NCI-H345 (cell line): ENCODE results near the gene ID3.
"Not testable (repeated sequence)": the region's sequence is repeated elsewhere in the genome, so short reads cannot be mapped to it uniquely, and the experiment has no call there.

Source experiments
- DNase-seq: peaks from one replicate; lab custom pipeline; 2025; lab: John Stamatoyannopoulos, UW

Gene ID3

DNA sequence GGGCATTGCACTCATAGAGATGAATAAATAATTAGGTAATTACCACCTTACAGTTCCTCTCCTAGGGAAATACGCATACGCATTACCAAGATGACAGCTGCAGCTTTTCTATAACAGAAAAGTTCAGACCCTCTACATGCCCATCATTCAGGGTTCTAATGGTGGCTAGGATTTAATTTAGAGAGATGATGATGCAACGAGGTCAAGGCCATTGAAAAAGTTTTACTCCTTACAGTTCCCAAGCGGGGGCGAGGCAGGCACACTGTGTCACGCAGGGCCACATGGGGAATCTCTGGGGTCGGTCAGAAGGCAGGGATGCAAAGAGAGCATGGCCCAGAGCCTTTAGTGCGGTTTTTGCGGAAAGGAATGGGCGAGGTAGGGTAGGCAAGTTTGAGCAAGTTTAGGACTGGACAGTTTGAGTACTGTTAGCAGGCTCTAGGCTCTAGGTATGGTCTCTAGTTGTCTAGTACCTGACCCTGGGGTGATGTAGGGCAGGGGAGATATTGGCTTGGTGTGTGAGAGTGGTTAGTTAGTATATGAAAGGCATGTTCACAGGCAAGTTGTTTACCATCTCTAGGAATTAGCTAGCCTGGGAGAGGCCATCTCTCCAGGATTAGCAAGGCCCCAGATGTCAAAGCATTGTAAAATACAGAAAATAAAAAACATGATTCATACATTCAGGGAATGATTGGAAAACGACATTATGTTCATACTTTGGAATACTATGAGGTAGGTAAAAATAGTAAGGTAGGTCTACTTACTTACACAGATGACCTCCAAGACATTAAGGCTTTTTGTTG is 29.6 kb upstream of the ID3 start:
- no peak for DNase-seq

DNA sequence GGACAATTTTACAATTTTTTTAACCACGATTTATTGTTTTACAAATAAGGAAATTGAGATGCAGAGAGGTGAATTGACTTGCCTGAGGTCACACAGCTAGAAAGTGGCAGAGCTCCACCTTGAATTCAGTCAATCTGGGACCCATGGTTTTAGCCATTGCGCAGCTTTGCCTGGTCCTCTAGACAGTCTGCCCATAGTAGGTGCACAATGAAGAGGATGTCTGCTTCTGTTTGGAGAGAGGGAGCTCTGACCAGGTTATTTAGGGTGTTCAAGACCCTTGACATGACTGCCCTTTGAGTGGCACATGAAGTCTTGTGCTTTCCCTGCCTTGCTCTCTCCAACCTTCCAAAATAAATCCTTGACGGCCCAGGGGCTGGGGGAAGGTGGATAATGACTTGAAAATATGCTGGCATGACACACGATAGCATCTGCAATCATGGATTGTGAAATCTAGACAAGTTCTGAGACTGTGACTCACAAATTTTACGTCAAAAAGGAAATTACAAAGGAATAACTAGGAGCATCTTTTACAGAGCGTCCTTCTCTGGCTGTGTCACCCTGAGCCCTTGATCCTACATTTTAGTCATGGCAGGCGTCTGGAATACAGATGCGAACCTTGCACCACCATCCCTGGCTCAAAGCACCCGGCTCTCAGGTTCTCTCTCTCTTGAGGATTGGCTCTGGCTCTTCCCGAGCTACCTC is 26.2 kb upstream of the ID3 start:
- DNase-seq = no peak

DNA sequence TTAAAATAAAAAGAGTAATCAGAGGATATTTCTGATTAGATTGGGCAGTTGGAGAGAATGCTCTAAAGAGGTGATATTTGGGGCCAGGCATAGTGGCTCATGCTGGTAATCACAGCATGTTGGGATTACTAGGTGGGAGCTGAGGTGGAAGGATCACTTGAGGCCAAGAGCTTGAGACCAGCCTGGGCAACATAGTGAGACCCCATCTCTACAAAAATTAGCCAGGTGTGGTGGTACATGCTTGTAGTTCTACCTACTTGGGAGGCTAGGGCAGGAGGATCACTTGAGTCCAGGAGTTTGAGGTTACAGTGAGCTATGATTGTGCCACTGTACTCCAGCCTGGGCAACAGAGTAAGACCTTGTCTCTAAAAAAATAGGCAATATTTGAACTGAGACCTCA is 24.4 kb upstream of the ID3 start:
- DNase-seq = not testable (repeated sequence)

DNA sequence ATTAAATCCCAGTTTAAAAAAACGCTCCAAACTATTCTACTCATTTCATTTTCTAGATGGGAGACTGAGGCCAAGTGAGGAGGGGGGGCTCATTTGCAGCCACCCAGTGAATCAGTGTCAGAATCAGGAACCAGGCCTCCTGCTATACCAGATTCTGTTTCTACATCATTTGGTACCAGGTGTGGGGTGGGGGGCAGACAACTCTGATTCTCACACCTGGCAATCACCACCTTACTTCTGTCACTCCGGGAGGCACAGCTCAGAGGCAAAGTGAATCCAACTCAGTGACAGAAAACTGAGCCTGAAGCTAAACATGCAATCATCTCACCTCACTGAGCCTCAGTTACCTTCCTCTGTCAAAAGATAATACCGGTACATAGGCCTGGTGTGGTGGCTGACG is 23.5 kb upstream of the ID3 start:
- no peak for DNase-seq

DNA sequence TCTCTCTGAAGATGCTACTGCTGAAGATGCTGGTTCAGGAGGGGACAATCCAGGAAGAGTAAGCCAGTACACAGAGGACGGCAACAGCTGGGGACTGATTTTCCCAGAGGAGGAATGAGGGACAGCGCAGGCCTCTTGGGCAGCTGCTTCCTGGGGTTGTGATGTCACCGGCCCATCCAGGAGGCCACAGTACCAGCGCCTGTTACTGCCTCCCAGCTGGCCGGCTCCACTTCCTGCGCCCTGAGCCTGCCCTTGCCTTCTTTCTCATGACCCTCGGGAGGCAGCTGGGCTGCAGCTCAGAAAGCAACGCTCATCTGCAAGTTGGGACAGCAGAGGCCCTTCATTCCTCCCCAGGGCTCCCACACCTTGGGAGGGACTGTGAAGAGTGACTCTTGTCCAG is 21.9 kb upstream of the ID3 start:
- no peak for DNase-seq

DNA sequence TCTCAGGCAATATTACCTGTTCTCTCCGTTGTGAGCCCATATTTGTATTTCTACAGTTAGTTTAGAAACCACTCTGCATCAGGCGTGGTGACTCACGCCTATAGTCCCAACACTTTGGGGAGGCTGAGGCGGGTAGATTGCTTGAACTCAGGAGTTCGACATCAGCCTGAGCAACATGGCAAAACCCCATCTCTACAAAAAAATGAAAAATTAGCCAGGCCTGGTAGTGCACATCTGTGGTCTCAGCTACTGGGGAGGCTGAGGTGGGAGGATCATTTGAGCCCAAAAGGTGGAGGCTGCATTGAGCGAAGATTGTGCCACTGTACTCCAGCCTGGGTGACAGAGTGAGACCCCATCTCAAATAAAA is 19.7 kb upstream of the ID3 start:
- no peak for DNase-seq

DNA sequence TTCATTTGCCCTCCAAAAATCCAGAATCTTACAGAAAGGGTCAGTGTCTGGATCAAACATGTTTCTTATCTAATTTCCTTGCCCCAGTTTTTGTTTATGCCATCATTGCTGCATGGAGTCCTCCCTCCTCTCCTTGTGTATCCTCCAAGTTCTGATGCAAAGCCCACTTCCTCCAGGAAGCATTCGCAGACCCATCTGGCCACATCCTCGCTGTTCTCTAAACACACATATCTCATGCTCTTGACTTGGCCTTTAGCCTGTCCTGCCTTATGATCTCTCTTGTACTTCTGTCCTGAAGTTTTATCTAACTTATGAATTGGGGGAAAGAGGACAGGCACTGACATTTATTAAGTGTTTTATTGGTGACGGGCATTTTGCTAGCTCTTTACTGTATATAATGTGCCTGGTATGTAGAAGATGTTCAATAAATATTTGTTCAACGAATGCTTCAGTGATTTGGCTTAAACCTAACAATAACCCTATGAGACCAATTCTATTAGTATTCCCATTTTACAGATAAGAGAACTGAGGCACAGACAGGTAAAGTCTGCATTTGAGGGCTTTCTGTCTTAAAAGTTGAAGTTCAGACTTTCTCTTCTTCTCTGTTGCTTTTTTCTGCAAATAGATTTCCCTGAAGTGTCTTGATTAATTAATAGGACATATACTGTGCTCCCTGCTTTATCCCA is 19.2 kb upstream of the ID3 start:
- DNase-seq = no peak

DNA sequence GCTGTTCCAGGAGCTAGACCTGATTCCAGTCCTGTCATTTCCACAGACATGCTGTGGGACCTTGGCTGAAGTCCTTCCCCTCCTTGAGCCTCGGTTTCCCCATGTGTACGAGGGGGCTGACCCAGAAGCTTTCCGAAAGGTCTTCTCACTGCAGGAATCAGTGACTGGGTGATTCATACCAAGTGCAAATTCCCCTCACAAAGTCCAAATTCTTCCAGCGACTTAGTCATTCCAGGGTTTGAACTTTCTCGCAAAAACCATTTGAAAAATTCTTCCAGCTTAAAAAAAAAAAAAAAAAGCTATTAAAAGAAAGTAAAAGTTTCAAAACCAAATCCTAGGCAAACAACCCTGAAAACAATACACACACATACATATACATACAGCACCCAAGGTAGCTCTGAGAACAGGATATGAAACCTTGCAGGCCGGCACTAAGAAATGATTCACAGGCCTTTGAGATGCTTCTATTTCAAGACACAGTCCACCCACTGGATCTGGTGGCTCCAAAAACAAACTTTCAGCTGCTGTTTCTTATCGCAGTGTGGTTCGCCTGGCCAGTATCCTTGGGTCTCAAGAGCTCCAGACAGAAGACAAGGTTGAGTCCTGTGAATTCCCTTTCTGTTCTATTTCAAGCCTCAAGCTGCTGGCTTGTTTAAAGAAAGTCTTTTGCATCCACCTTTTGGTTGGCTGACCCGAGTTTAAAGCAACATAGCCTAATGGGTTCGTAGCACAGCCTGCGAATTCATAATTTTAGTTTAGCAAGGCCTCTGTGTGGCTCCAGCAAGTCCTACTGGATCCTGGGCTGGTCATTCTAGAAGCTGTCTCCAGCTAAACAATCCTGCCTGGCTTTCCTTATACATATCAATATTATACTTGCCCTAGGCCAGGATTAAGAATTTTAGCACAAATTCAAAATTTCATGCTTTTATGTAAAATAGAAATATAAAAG is 18.0 kb upstream of the ID3 start:
- no peak for DNase-seq

DNA sequence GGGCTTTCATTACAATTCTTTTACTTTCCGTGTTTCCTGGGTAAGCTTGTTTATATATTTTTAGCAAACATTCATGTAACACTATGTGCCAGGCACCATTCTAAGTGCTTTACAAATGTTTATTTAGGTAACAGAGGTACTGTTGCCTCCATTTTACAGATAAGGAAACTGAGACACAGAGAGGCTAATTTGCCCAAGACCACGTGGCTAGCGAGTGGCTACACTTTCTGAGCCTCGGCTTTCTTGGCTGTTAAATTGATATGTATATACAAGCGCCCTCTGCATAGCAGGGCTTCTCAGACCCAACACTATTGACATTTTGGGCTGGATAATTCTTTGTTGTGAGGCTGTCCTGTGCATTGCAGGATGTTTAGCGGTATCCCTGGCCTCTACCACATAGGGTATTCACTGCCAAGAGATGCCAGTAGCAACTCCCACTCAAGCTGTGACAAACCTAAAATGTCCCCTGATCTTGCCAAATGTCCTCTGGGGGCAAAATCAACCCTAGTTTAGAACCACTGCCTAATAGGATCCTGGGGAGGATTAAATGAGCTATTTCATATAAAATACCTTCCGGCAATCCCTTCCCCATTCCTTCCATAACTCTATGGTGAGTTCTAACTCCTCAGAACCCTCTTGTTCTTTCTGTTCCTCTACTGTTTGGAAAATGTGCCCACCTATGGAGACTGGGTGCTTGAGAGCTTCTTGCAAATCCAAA is 17.2 kb upstream of the ID3 start:
- DNase-seq = no peak

DNA sequence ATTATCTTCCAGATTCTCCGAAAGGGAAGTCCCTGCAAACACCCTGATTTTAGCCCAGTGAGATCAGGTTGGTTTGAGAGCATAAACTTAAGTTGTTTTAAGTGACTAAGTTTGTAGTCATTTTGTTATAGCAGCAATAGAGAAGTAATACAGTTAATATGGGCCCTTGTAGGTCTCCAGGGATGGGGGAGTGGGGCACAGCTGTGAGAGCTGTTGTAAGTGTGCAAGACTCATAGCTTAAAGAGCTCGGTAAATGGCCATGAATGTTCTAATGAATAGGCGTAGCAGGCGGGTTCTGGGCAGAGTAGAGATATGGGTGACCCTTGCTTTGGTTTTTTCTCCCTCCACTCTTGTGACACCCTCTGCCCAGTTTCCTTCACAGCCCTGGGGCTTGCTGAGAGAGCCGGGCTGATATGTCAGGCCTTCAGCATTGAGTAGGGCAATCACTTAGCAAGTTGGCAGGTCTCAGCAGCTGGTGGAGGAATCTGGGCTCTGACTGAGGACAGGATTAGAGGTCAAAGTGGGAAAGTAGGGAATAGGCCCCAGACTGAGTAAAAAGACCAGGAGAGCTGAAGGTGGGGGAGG is 16.0 kb upstream of the ID3 start:
- DNase-seq = no peak

DNA sequence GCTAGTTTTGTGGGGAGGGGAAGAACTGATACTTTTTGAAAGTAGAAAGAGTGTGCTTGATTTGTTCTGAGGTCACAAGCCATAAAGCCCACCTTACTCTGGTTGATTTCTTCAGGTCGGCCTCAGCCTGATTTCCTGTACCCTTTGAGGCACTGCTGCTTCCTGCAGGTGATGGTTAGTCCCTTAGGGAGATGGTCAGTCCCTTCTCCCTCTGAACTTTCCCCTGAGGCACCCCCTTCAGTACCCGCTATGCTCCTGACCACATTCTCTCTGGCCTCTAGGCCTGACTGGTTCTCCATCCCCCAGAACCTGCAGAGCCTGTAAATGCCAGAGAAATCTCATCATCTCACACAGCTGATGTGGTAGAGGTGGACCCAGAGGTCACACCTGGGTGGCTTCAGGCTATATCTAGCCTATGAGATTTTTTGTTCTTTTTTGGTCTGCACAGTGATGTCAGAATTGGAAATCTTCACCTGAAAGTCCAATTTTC is 15.0 kb upstream of the ID3 start:
- no peak for DNase-seq

DNA sequence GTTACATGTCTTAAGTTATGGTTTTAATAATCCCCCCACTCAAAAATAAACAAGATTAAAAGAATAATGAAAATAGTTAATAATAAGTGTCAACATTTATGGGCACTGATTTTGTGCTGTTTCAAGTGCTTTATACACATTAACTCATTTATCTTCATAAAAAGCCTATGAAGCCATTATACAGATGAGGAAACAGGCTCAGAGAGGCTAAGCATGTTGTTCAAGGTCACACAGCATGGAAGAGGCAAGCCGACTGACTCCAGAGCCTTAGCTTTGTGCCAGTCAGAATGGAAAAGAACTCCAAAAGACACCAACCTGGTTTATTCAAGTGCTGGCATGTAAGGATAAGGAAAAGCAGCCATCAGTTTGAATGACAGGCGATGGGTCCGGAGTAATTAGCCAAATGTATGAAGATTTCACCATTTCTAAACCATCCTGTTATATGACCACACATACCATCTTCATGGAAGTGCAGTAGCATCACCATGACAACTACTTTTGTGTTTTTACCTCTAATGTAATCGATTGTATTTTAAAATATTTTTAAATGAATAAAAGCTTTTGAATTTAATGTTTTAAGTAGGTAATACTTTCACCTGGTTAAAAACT is 14.4 kb upstream of the ID3 start:
- no peak for DNase-seq

DNA sequence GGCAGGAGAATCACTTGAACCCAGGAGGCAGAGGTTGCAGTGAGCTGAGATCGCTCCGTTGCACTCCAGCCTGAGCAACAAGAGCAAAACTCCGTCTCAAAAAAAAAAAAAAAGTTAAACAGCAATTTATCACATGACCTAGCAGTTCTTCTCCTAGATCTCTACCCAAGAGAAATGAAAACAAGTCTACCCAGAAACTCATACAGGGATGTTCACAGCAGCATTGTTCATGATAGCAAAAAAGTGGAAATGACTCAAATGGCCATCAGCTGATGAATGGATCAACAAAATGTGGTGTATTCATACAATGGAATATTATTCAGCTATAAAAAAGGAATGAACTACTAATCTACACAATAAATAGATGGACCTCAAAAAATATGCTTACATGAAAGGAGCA is 12.2 kb upstream of the ID3 start:
- DNase-seq = no peak

DNA sequence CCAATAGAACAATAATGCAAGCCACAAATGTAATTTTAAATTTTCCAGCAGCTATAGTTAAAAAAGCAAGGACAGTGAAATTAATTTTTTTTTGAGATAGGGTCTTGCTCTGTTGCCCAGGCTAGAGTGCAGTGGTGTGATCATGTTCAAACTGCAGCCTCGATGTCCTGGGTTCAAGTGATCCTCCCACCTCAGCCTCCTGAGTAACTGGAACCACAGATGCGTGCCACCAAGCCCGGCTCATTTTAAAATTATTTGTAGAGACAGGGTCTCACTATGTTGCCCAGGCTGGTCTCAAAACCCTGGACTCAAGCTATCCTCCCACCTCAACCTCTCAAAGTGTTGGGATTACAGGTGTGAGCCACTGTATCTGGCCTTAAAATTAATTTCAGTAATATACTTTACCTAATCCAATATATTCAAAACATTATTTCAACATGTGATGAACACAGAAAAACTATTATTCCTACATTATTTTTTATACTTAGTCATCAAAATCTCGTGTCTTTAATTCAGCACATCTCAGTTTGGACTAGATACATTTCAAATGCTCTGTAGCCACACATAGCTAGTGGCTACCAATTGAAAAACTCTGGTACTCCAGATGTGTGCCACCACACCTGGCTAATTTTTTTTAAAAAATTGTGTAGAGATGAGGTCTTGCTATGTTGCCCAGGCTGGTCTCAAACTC is 10.8 kb upstream of the ID3 start:
- DNase-seq = no peak

DNA sequence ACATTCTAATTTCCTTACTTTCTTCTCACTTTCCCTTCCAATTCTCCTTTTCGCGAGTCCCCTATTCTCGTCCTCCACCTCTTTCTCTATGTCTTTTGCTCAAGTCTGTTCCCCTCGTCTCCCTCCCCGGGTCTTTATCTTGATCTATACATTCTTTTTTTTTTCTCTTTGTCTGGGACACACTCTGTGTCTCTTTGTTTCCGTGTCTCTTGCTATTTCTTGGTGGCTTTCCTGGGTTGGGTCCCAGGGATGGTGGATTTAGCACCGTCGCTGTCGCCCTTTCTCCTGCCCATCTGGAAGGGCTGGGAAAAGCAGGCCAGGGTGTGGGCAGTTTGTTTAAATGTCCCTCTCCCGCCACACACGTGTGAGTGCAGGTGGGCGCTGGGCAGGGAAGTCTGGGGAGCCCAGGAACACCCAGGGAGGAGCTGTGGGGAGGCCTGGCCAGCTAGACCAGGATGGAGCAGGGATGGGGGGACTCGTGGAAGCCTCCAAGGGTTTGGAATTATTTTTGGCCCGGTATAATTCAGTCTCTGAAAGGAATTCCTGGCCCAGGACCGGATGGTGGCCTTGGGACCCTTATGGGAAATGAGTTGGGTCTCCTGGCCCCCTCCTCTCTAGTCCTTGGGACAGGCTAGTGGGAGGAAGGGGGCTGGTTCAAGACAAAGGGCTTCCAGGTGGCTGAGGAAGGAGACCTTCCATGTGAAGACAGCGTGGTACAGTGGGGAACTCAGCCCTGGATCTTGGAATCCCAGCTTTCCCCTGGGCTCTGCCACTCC is 9.5 kb upstream of the ID3 start:
- DNase-seq = no peak

DNA sequence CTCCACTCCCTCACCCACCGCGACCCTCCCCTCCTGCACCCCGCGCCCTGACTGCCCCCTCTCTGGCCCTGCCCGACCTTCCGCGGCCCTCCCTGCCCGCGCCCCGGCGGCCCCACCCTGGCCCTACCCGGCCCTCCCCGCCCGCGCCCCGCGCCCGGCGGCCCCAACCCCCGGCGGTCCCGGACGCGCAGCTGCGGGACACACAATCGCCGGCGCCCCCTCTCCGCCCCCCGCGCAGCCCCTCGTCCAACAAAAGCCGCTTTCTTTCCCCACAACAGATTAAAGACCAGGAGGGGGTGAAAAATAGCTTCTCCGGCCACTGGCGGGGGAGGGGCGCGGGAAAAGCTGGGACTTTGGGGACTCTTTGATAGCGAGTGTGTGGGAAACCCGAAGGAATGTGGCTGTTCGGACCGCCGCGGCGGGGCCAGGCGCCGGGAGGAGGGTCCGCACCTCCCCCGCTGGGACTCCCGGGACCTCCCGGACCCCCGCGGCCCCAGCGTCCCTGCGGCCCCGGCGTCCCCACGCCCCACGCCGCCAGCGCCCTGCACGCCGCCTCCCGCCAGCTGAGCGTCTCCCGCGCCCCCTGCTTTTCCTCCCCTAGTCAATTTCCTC is 8.8 kb upstream of the ID3 start:
- no peak for DNase-seq

DNA sequence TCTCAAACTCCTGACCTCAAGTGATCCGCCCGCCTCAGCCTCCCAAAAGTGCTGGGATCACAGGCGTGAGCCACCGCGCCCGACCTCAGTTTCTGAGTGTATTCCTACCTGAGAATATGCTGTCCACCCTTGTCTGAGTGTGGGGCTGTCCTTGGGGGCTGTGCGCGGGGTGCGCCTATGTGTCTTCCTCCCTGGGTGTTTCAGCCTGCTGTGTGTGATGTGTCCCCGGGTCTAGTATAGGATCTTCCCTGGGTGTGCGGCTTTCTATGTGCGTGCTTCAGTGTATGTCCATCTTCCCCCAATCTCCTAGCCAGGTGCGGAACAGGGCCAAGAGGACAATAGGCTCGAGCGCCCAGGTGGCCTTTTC is 8.3 kb upstream of the ID3 start:
- no peak for DNase-seq

DNA sequence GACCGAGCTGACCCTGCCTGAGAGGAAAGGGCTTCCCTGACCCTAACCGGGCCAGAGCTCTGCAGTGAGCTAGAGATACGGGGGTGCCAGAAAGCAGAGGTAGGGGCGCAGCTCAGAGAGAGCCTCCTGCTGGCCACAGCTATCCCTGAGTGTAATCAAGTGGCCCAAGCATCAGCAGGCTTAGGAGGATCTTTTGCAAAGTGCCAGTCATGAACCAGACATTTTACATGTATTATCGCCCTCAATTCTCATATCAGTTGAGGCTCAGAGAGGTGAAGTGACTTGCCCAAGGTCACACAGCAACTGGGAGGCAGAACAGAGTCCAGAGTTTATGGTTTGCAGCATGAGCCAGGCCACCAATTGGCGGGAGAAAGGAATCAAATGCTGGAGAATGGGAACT is 7.0 kb upstream of the ID3 start:
- no peak for DNase-seq

DNA sequence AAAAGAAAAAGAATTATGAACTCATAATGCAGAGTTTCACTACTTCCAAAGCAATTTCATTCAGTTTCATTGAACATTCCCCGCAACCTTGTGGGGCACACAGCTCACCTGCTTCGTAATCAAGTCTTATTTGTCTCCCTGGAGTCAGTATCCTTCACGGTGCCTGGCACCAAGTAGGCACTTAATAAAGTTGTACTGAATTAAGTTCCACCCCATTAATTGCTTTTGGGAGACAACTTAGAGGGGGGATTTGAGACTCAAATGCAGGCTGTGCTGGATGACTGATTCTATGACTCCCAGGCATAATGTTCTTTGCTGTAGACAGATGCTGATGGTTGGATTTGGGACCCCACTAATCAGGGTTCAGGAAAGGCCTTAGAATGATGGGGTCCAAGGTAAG is 6.5 kb upstream of the ID3 start:
- DNase-seq = no peak
